HCT116 (cell line): ENCODE measurements around the gene ACE. TPM values are rescaled to one million over a fixed set of nuclear protein-coding genes. Genes with fewer than 3 reads are reported as not detected.
A peak's percentile ranks its signal among the peaks of the same experiment; 100 is the strongest.

Source experiments
- ATAC-seq: fragments of 200-7000 bp; cut with Tn5 transposase; 2 replicates; pipeline ENCODE4 v1.9.1; 2020; ENCODE audit warnings: mild to moderate bottlenecking, moderate library complexity
- BruUV-seq: library from RNA; stranded (reverse); fragments of 400-500 nt; replicated peaks from 2 replicates; lab custom pipeline; 2021; lab: Mats Ljungman, UMichigan
- CTCF ChIA-PET: fragments of 300-600 bp; sonication (Branson Sonifier 250); formaldehyde crosslinking; loops from one replicate; lab custom pipeline; 2021; ENCODE audit warnings: antibody characterized with exemption; lab: Charles Lee
- POLR2A ChIA-PET: fragments of 300-600, 350-600 bp; sonication (Branson Sonifier 250); formaldehyde crosslinking; loops from one replicate; lab custom pipeline; 2021; ENCODE audit warnings: antibody characterized with exemption; lab: Charles Lee
- RAD21 ChIA-PET, 2 experiments: fragments of 300-600 bp; sonication (Branson Sonifier 250); formaldehyde crosslinking; loops; one replicate each; lab custom pipeline; 2023; ENCODE audit warnings: low total read pairs in 2 of 2; ENCODE audit not compliant: uncharacterized antibody in 2 of 2, unreplicated experiment in 2 of 2, low non-redundant PET in 1 of 2; lab: Charles Lee
- DNase-seq: peaks from one replicate; pipeline ENCODE4 v3.0.0-alpha.2; 2010; ENCODE audit warnings: low read depth, low spot score
- H2AFZ ChIP-seq: fragments of 200-600 bp; shearing (Covaris generic), sonication (generic); 2 replicates; pipeline ENCODE4 v1.6.1; 2017; ENCODE audit warnings: low read depth, mixed run types, mixed read lengths, antibody characterized with exemption, low read length; ENCODE audit not compliant: poor library complexity, severe bottlenecking
- H3K27ac ChIP-seq: 2 replicates; pipeline ENCODE4 v1.5.1; 2012; ENCODE audit warnings: low read depth, low read length
- H3K27me3 ChIP-seq: fragments of 200-600 bp; sonication (generic); 2 replicates; pipeline ENCODE4 v1.6.1; 2016; ENCODE audit warnings: mixed run types, low read length, mixed read lengths; ENCODE audit not compliant: insufficient read depth
- H3K36me3 ChIP-seq, 2 experiments: fragments of 200-500 bp in 1 of 2; fragments of 200-600 bp in 1 of 2; sonication (Bioruptor generic) in 1 of 2; sonication (generic) in 1 of 2; 2 replicates each; pipeline versions ENCODE4 v1.5.1 to v1.6.1; 2014 to 2016; ENCODE audit warnings: low read length in 2 of 2, inconsistent platforms in 1 of 2, mixed read lengths in 1 of 2, mixed run types in 1 of 2; ENCODE audit not compliant: insufficient read depth in 2 of 2, control insufficient read depth in 1 of 2
- H3K4me1 ChIP-seq, 2 experiments: fragments of 200-600 bp in 1 of 2; sonication (generic) in 1 of 2; 2 replicates each; pipeline versions ENCODE4 v1.5.1 to v1.6.1; 2012 to 2017; ENCODE audit warnings: low read length in 2 of 2, inconsistent platforms in 1 of 2, mild to moderate bottlenecking in 1 of 2, mixed read lengths in 1 of 2, mixed run types in 1 of 2, moderate library complexity in 1 of 2; ENCODE audit not compliant: insufficient read depth in 2 of 2, control insufficient read depth in 1 of 2
- H3K4me2 ChIP-seq: fragments of 200-600 bp; sonication (generic); 2 replicates; pipeline ENCODE4 v1.6.1; 2017; ENCODE audit warnings: mixed run types, low read length, mixed read lengths
- H3K4me3 ChIP-seq, 2 experiments: fragments of 200-600 bp in 1 of 2; sonication (generic) in 1 of 2; replicated peaks in 1 of 2; 2 replicates each; pipeline ENCODE4 v1.5.1; 2011 to 2016; ENCODE audit warnings: low read length in 2 of 2, control low read depth in 1 of 2, low read depth in 1 of 2, mild to moderate bottlenecking in 1 of 2, mixed read lengths in 1 of 2, mixed run types in 1 of 2
- H3K79me2 ChIP-seq: fragments of 200-600 bp; sonication (generic); 2 replicates; pipeline ENCODE4 v1.6.1; 2017; ENCODE audit warnings: mild to moderate bottlenecking, mixed run types, low read length, moderate library complexity, mixed read lengths; ENCODE audit not compliant: insufficient read depth
- H3K9ac ChIP-seq: fragments of 200-600 bp; sonication (generic); 2 replicates; pipeline ENCODE4 v1.6.1; 2016; ENCODE audit warnings: low read length, mixed read lengths
- H3K9me2 ChIP-seq: fragments of 200-600 bp; sonication (generic), shearing (Covaris generic); 2 replicates; pipeline ENCODE4 v1.6.1; 2017; ENCODE audit warnings: mixed run types, mild to moderate bottlenecking, moderate library complexity; ENCODE audit not compliant: insufficient read depth
- H3K9me3 ChIP-seq, 2 experiments: fragments of 200-500 bp in 1 of 2; fragments of 200-600 bp in 1 of 2; sonication (Bioruptor generic) in 1 of 2; sonication (generic) in 1 of 2; 2 replicates each; pipeline ENCODE4 v1.6.1; 2014 to 2017; ENCODE audit warnings: low read length in 2 of 2, mixed read lengths in 2 of 2, inconsistent platforms in 1 of 2, low read depth in 1 of 2, mild to moderate bottlenecking in 1 of 2, mixed run types in 1 of 2, moderate library complexity in 1 of 2; ENCODE audit not compliant: control insufficient read depth in 1 of 2, insufficient read depth in 1 of 2
- H4K20me1 ChIP-seq: fragments of 200-600 bp; sonication (generic), shearing (Covaris generic); 2 replicates; pipeline ENCODE4 v1.6.1; 2017; ENCODE audit warnings: mixed run types, mild to moderate bottlenecking, moderate library complexity; ENCODE audit not compliant: insufficient read depth
- ATF3 ChIP-seq: IDR thresholded peaks from 2 replicates; pipeline ENCODE4 v1.6.1; 2012
- CBX3 ChIP-seq: IDR thresholded peaks from 2 replicates; pipeline ENCODE4 v1.6.1; 2012; ENCODE audit warnings: low read depth
- CEBPB ChIP-seq: IDR thresholded peaks from 2 replicates; pipeline ENCODE4 v1.6.1; 2012; ENCODE audit warnings: low read depth
- EGR1 ChIP-seq: IDR thresholded peaks from 2 replicates; pipeline ENCODE4 v1.6.1; 2012; ENCODE audit warnings: low read depth
- ELF1 ChIP-seq: IDR thresholded peaks from 2 replicates; pipeline ENCODE4 v1.6.1; 2012; ENCODE audit warnings: low read depth, borderline replicate concordance
- EZH2 ChIP-seq: fragments of 200-600 bp; sonication (generic); IDR thresholded peaks from 2 replicates; pipeline ENCODE4 v1.6.1; 2017; ENCODE audit warnings: antibody characterized with exemption, mixed run types
- FOSL1 ChIP-seq: IDR thresholded peaks from 2 replicates; pipeline ENCODE4 v1.6.1; 2012; ENCODE audit warnings: low read depth
- JUND ChIP-seq: IDR thresholded peaks from 2 replicates; pipeline ENCODE4 v1.6.1; 2012
- MAX ChIP-seq: IDR thresholded peaks from 2 replicates; pipeline ENCODE4 v1.6.1; 2012
- POLR2AphosphoS5 ChIP-seq: IDR thresholded peaks from 2 replicates; pipeline ENCODE4 v1.6.1; 2011; ENCODE audit warnings: mild to moderate bottlenecking, low read depth, low read length, moderate library complexity
- RAD21 ChIP-seq: IDR thresholded peaks from 2 replicates; pipeline ENCODE4 v1.6.1; 2012; ENCODE audit warnings: low read depth, mild to moderate bottlenecking
- SIN3A ChIP-seq: IDR thresholded peaks from 2 replicates; pipeline ENCODE4 v1.6.1; 2012; ENCODE audit warnings: low read depth
- SP1 ChIP-seq: IDR thresholded peaks from 2 replicates; pipeline ENCODE4 v1.6.1; 2012; ENCODE audit warnings: low read depth
- YY1 ChIP-seq: IDR thresholded peaks from 2 replicates; pipeline ENCODE4 v1.6.1; 2011; ENCODE audit warnings: low read length, low read depth, moderate library complexity, mild to moderate bottlenecking; ENCODE audit not compliant: insufficient replicate concordance; ENCODE audit errors: extremely low read depth
- ZBTB33 ChIP-seq: IDR thresholded peaks from 2 replicates; pipeline ENCODE4 v1.6.1; 2011; ENCODE audit warnings: mild to moderate bottlenecking, low read length, moderate library complexity; ENCODE audit not compliant: insufficient replicate concordance; ENCODE audit errors: extremely low read depth
- ZFX ChIP-seq: fragments of 450-650 bp; IDR thresholded peaks from 2 replicates; pipeline ENCODE4 v1.6.1; 2017
- intact Hi-C: fragments of 100-400 bp; cut with micrococcal nuclease; formaldehyde crosslinking; loops from 2 replicates; pipeline ENCODE4 v1.10.0; 2022
- total RNA-seq: library from RNA; stranded (reverse); gene quantifications from one replicate; pipeline ENCODE4 v1.2.1, GENCODE V29; 2021; ENCODE audit not compliant: unreplicated experiment
- TF ChIP-seq, protein P1 (sequence below): IDR thresholded peaks from 2 replicates; pipeline ENCODE4 v1.6.1; 2012; ENCODE audit warnings: low read depth

ACE gene
- total RNA-seq, 1 experiment from 2014 or later = 7.7 TPM

- CTCF ChIA-PET = no interaction called here
- Histone ChIP-seq H3K4me3 (0 out of 4 replicates have a peak overlapping the region, but pooled peaks of 1 of the 2 experiments have one; percentile 2), H3K4me1 (peaks cover 16 to 26% of the 10 kb centered on the region in 2 experiments), H3K4me2 (peak overlapping the region; percentile 57), H2AFZ (no peak overlapping the region), H3K79me2 (no peaks in the 10 kb centered on the region), H3K36me3 (no peaks in the 10 kb centered on the region), H4K20me1 (no peaks in the 10 kb centered on the region), H3K9me3 (no peaks in the 10 kb centered on the region), H3K27me3 (peaks cover 3% of the 10 kb centered on the region), H3K27ac (no peak overlapping the region), H3K9ac (no peak overlapping the region), H3K9me2 (no peaks in the 10 kb centered on the region)
- POLR2A ChIA-PET = no interaction called here
- no peak for TF ChIP-seq ELF1
- TF ChIP-seq, protein P1, sequence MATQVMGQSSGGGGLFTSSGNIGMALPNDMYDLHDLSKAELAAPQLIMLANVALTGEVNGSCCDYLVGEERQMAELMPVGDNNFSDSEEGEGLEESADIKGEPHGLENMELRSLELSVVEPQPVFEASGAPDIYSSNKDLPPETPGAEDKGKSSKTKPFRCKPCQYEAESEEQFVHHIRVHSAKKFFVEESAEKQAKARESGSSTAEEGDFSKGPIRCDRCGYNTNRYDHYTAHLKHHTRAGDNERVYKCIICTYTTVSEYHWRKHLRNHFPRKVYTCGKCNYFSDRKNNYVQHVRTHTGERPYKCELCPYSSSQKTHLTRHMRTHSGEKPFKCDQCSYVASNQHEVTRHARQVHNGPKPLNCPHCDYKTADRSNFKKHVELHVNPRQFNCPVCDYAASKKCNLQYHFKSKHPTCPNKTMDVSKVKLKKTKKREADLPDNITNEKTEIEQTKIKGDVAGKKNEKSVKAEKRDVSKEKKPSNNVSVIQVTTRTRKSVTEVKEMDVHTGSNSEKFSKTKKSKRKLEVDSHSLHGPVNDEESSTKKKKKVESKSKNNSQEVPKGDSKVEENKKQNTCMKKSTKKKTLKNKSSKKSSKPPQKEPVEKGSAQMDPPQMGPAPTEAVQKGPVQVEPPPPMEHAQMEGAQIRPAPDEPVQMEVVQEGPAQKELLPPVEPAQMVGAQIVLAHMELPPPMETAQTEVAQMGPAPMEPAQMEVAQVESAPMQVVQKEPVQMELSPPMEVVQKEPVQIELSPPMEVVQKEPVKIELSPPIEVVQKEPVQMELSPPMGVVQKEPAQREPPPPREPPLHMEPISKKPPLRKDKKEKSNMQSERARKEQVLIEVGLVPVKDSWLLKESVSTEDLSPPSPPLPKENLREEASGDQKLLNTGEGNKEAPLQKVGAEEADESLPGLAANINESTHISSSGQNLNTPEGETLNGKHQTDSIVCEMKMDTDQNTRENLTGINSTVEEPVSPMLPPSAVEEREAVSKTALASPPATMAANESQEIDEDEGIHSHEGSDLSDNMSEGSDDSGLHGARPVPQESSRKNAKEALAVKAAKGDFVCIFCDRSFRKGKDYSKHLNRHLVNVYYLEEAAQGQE = no peak
- TF ChIP-seq FOSL1 = peak; percentile 96
- TF ChIP-seq MAX = peak; percentile 80; the same call in 1 of the 2 replicates
- TF ChIP-seq ZBTB33 = no peak
- peak; percentile 54 for TF ChIP-seq SP1
- peak; percentile 90 for TF ChIP-seq EGR1
- no peak for TF ChIP-seq EZH2
- TF ChIP-seq YY1 = peak; percentile 35
- no peak for TF ChIP-seq RAD21
- peak; percentile 93 for TF ChIP-seq CBX3
- 0 out of 2 replicates have a peak, but pooled peaks have one; percentile 30 for TF ChIP-seq SIN3A
- TF ChIP-seq POLR2AphosphoS5 = peak; percentile 29; the same call in 1 of the 2 replicates
- TF ChIP-seq ZFX = no peak
- peak; percentile 7; the same call in 1 of the 2 replicates for TF ChIP-seq ATF3
- TF ChIP-seq CEBPB = no peak; the same call in none of the 2 replicates
- TF ChIP-seq JUND = peak; percentile 92
- intact Hi-C loops = no loop called here
- BruUV-seq = no TSS peak
- RAD21 ChIA-PET = no interaction called here
- ATAC-seq (peak; percentile 93), DNase-seq (peak; percentile 86)
These were observed 40.3 kb downstream of the ACE start for GRCh38 chr17:63516910-63517824.
